Activated CD4-positive, CD25-positive, alpha-beta regulatory T cell (primary cell): ENCODE measurements around the gene CTIF.
"Not testable (repeated sequence)": the region's sequence is repeated elsewhere in the genome, so short reads cannot be mapped to it uniquely, and the experiment has no call there.

Experiments
- DNase-seq, 4 experiments: peaks; one replicate each; lab custom pipeline; 2025; lab: John Stamatoyannopoulos, UW

CTIF gene

DNA sequence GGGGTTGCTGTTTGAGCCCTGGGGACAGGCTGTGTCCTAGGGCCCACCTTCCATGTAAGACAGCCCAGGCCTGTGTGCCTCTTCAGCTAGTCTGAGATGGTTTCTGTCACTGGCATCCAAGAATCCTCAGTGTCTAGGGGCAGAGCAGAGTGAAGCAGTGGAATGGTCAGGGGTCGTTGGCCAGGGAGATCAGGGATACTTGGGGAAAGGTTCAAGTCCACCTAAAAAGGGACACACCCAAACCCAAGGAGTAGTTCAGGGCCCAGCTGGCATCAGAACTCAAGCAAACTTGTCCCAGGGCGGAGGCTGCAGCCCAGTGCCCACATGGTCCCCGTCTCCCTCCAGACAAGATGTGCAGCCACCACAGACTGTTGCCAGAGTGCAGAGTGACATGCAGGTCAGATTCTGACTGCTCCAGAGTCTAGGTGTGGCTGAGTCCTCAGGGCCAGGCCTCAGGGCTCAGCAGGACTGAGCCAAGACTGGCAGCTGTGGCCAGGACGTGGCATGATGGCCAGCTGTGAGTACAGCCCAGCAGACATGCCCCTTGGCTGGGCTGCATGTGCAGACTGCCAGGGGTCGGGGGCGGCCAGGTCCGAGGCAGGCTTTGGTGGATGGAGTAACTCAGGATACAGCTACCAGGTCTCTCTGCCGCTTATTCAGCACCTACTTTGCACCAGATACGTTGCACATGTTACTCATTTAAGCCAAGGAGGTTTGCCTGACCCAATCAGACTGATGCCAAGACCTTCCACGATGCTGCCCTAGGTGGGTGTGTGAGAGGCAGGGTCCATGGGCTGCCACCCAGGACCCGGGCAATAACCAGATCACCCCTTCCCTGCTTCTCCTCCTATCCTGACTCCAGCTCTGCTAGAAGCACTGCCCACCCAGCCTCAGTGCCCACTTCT lies 265.4 kb downstream of the CTIF start:
- DNase-seq: no peak

DNA sequence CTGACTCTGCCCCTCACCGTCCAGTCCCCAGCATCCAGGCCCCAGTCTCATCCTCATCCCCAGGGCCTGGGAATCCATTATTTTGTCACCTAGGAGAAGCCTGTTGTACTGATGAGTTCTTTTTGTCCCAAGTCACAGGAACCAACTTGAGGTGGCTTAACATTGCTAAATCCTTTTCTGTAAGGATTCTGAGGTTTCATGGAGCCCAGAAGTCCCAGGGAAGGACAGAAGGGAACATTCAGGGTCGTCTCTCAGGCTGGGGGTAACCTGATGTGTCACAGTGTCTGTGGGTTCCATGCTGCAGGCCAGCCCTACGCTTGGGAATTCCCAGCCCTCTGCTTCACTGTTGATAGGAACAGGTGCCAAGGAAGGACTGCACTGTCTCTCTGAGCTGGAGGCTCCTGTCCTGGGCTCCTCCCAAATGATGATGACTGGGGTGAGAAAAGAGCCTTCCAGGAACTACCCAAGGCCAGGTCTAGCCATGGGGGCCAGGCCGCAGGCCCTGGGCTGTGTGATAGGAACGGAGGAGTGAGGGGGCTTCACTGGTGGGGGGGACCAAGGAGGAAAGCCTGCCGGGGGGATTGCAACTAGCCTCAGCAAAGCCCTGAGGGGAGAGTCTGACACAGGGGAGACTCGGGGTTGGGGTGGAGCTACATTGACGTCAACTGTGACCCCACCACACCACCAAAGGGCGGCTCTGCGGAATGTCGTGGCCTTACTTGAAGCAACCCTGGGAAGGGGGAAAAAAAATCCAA lies 266.2 kb downstream of the CTIF start:
- DNase-seq: no peak

DNA sequence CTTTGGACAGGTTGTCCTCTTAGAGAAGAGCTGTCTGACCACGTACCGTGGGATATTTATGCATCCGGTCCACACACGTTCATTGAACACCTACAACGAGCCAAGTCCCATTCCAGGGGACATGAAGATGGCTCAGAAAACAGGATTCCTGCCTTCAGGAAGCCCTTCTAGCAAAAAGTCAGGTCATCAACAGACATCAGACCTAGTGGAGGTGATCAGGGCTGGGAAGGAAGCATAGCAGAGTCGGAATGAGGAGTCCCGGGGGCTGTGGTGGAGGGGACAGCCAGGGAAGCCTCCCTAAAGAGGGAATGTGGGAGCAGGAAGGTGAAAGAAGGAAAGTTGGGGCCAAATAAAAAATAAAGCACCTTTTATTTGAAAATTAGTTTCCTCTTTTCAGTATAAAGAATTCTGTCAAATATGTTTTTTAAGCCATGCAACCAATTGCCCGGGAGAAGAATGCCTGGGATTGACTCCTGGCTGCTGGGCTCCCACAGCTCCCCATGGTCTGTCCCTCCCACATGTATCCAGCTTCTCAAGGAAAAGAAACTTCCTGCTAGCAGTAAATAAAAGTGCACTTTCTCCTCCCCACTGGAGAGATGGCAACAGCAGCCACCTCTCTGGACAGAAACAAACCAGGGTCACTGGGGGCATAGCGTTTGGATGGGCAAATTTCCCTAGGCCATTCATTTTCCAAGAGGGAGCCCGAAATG lies 267.1 kb downstream of the CTIF start:
- DNase-seq: no peak

DNA sequence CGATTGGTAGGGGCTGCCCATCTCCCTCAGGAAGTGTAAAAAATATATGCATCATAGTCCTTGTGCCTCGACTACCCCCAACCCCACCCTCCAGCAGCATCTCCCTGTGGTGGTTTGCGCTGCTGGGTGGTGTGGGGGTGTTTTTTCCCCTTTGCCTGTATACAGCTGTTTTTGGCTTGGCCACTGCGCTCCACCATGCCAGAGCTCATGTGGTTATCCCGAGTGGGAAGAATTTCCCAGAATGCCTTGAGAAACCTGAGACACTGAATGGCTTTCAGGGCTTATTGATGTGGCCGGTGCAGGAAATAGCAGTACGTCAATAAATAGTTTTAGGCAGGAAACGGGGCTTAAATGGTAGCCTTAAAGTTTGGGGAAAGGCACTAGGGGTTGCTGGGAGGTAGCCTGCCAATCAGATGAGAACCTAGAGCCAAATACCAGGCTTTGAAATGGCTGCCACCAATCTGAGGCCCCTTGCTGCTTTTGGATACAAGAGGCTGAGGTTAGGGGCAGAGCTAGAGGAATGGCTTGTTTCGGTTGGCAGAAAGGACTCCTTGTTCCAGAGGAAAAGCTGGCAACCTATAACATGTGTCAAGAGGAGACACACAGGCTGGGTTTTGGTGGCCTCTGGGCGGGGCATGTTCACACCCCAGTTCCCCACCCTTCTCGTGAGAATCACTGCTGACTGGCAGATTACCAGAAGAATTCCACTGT lies 267.9 kb downstream of the CTIF start:
- no peak for DNase-seq

DNA sequence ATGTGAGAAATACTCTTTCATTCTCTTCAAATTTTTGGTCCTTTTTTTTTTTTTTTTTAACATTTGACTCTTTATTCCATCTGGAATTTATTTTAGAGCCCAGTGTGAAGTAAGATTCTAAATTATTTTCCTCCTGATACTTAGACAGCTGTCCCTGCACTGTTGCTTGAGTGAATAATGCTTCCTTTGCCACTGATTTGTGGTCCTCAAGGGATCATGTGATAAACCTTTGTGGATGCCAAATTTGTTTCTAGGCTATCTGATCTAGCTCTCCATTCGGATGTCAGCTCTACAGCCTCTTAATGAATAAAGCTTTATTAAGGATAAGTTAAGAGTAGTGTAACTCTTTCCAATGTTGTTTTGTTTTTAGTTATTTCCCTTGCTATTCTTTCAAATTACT lies 269.6 kb downstream of the CTIF start:
- DNase-seq: no peak

DNA sequence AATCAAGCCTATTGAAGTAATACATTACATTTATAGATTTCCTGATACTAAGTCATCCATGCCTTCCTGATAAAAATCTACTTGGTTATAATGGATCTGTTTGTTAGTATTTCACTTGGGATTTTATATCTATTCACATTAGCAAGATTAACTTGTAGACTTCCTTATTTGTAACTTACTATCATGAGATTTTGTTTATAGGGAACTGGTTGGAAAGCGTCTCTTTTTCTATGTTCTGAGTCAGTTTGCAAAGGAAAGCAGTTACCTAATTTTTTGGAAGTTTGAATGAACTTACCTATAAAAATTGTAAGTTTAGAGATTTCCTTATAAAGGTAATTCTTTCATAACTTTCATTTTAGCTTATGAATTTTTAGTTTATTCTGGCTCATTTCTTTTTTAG lies 270.5 kb downstream of the CTIF start:
- DNase-seq: no peak

DNA sequence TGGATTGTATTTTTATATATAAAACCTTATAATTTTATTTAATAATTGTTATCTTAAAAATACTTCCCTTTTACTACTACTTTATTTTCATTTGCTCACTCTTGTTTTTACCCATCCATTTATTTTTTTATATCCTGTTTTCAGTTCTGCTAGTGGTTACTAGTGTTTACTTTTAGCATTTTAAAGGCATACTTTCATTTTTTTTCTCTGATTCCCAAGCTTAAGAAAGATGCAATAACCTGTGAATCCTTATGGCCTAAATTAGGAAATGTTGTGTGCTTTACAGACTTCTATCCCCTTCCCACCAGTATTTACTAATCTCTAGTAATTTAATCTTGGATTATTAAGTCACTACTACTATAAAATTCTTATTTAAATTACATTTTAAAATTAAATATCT lies 272.0 kb downstream of the CTIF start:
- DNase-seq: no peak

DNA sequence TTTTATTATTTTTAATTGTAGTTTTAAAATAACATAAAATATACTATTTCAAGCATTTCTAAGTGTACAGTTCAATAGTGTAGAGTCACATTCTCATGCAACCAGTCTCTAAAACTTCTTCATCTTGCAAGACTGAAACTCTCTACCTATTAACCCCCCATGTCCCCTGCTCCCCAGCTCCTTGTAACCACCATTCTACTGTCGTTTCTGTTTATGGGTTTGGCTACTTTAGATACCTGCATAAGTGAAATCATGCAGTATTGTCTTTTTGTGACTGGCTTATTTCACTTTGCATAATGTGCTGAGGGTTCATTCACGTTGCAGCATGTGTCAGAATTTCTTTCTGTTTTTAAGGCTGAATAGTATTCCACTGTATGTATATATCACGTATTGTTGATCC lies 272.6 kb downstream of the CTIF start:
- DNase-seq: no peak

DNA sequence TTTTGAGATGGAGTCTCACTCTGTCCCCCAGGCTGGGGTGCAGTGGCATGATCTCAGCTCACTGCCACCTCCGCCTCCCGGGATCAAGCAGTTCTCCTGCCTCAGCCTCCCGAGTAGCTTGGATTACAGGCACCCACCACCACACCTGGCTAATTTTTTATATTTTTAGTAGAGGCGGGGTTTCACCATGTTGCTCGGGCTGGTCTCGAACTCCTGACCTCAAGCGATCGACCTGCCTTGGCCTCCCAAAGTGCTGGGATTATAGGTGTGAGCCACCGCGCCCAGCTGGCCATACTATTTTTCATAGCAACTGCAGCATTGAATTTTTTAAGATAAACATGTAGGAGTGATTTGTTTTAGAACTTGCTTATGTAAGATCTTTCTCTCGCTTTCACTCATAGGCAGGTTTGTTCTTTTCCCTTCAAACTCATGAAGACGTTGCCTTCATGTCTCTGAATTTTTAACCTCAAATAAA lies 273.2 kb downstream of the CTIF start:
- not testable (repeated sequence) for DNase-seq

DNA sequence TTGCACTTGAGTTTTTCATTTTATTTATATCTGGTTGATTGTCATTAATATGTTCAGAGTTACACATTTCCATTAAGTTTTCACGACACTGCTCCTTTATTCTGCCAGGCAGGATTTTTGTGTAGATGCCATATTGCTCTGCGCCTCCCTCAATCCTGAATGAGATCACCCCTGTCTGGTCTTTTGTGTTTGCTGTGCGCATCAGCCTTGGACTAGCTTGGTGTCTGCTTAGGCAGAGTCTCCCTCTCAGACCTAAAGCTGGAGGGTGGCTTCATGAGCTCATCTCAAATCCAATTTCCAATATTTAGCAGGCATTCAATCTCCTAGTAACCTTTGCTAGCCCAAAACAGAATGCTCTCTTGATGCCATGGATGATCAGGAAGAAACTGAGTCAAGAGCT lies 274.5 kb downstream of the CTIF start:
- DNase-seq: no peak

DNA sequence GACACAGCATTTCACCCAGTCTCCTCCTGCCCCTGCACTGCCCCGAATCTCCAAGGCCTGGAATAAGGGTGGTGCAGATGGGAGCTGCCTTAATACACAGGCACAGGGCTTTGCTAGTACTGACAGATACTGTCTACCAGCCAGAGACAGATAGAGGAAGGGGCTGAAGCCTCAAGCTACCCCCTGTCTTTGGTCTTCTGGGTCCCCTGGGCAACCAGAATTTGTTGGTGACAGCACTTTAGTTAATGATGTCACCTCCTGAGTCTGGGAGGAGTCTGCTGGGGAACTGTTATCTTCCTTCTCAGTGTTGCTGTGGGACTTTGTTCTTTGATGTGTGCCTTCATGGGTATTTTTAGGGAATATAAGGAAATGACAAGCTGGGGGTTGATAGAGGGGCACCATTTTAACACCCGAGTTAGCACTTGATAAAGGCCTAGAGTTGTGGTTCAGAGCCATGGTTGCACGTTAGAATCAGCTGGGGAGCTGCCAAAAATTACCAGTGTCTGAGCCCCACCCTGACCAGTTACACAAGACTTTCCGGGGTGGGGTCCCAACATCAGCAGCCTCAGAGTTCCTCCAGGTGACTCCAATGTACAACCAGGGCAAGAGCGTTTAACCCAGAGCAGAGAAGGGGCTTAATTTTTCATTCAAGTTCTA lies 275.1 kb downstream of the CTIF start:
- no peak for DNase-seq

DNA sequence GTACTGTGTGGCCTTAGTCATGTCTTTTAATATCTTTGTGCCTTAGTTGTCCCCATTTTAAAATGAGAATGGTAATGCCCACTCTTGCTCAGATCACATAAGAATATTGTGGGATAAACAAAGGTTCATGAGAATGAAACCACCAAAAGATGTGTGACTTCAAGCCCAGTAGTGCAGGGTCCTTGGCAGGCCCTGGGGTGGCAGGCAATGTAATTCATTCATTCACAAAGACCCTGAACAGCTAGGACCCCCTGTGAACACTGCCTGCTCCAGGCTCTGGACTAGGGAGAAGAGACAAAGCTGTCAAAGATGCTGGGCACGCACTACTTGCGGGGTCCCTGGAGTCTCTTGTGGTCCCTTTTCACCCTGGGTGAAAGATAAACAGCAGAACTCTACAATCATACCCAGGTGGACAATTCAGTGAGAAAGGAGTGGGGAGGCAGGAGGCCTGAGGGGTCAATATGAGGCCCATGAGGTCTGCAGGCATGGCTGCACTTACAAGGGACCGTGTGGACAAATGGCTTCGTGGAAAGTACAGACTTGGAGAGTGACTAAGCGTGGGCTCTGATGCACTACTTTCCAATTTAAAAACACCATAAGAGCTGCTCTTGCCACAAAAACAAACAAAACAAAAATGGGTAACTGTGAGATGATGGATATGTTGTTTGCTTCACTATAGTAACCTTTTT lies 275.8 kb downstream of the CTIF start:
- no peak for DNase-seq

DNA sequence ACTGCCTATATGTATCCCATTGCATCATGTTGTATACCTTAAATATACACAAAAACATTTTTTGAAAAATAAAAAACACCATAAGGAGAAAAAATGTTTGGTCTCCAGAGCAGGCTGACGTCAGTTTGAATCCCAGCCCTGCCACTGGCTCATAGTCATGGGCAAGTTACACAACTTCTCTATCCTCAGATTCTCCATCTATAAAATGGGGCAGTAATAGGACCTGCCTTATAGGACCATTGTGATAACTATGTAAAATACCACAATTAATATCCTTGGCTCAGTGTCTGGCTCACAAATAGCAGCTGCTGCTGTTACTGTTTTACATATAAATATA lies 276.3 kb downstream of the CTIF start:
- DNase-seq: no peak

DNA sequence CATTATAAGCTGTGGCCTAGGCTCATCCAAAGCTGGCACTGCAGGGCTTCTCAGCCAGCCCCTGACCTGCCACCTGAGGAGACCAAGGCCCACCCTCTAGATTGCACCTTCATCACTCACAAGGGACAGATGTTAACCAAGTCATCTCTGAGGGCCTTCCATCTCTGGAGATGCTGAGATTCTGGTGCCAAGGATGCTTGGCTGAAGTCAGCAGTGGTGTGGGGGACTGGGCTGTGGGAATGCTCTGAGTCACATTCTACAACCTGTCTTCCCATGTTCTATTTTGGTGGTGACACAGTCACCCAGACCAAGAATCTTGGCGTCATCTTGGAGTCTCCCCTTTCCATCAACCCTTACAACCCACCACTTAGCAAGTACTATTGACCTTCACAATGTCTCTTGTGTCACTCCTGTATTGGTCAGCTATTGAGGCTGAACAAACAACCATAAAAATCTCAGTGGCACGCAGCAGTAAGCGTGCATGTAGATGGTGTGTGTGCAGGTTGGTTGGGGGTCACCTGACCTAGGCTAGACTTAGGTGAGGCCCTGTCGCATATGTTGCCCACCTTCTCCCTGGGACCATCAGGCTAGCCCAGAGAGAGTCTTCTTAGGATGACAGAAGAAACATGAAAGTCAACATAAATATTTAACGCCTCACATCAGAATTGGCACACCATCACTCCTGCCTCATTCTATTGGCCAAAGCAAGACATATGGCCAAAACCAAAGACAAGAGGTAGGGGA lies 276.9 kb downstream of the CTIF start:
- DNase-seq: no peak

DNA sequence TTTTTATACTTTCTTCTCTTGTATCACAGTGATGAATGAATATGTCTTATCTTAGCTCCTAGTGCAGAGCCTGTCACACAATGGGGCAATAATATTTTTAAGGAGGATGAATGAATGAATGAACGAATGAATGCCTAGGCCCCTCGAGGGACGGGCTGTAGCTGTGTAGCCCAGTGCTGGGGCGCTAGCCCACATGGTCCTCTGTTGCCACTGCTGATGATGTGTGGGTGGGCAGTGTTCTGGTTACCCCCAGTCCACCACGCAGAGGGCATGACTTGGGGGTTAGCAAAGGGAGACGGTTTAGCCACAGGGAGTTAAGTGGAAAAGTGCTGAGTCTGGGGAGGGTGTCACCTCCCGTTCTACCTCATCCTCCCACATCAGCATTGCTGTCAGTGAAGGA lies 277.7 kb downstream of the CTIF start:
- DNase-seq: no peak

DNA sequence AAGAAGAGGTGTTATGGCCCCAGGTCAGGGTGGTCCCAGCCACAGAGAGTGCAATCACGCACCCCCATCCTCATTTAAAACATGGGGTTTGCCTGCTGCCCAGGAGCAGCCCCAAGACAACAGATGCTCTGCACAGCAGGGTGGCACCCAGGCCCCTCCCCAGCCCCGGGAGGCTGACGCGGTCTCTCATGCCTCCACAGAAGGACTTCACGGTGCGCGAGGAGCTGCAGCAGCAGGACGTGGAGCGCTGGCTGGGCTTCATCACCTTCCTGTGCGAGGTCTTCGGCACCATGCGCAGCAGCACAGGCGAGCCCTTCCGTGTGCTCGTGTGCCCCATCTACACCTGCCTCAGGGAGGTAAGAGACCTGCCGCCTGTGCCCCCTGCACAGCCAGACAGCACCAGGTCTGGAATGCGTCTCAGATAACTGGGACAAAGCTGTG lies 278.2 kb downstream of the CTIF start:
- no peak for DNase-seq

DNA sequence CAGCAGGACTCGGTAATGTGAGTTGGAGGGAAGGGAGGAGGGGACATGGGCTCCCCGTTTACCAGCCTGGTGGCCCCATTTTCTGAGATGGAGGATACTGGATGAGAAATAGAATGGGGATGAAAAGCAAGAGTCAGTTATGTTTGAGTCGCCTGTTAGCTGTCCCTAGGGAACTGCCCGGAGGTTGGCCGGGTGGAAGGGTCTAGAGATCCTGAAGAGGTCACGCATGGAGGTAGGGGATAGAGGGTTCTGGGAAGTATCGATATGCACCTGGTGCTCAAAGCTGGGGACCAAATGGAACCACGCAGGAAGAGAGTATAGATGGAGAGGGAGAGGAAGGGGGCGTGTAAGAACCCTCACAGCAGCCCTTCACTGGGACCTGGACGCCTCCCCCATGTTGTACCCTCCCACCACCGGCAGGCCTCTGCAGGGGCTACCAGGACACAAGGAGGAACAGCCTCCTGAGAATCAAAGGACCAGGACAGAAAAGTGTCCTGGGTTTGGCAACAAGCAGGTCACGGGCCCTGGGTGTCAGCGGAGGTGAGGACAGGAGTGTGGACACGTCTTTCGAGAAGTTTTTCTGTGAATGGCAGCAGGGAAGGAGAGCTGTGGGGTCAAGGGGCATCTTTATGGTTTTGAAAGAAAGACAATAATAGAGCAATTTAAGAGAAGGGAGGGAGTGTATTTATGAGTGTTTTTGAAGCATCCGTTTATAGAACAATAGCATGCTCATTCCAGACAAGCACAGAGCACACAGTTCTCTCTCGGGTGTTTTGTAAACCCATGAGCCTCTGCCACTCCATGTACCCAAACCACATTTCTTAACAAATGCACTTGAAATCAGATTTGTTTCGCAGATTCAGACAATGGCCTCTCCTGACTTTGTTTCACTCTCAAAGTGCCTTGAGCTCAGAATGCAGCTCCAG lies 279.8 kb downstream of the CTIF start:
- DNase-seq: no peak

DNA sequence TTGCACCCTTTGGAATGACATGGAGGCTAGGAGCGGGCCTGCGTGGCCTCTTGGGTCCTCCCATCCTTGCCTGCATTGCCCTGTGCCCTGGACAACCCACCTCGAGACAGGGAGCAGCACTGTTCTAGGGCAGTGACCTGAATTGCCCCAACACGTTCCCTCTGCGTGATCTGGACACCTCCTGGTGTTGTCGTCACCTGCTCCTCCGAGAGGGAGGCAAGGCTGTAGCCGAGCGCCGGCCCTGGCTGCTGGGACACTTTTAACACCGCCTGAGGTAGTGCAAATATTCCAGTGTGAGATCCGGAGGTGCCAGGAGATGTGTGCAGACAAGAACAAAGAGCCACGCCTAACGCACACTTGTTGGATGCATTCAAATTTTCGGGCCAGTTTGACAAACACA lies 280.4 kb downstream of the CTIF start:
- DNase-seq: no peak
